ENCODE results near the gene TEX2. TPM values are rescaled to one million over a fixed set of nuclear protein-coding genes. Genes with fewer than 3 reads are reported as not detected.

The TEX2 gene
- total RNA-seq, 6 donors from 2014 or later, result 42.3 to 96.1 (median 53.4) TPM

DNA sequence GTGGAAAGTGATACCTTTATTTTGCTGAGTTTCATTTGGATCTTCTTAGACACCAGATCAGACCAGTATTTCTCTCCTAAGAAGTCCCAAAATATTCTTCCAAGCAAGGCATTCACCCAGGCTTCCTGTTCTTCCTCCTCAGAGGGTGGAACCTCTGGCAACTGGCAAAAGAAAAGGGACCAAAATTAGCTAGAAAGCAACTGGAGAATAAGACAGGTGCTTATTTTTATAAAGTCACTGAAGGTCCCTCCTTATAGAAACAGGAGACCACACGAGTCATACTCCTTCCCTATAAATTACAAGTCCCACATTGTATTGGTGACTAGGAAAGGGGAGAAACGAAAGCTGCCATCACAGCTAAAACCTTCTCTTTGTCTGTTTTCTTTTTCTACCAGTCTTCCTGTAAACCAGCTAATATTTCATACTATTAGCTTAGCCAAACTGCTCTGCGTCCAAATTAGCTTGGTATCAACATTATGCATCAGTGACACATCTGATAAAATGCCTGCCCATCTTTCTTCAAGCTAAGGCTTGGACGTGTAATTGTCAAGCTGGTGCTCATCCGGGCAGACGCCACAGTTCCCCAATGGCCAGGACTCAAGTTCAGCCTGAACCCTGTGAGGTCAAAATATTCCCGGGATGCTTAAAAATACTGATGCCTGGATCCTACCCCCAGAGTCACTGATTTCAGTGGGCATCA is 85.6 kb downstream of the TEX2 start:
- ATAC-seq (ENCODE audit: low FRiP score in 2 of 2), result no peak
- no peaks in the 10 kb centered on the region for H3K27me3 ChIP-seq
- H3K4me3 ChIP-seq, result no peak overlapping the region
- H3K9me3 ChIP-seq, result no peaks in the 10 kb centered on the region
- H3K4me1 ChIP-seq, result peaks cover 30 to 59% (median 33%) of the 10 kb centered on the region in 4 donors
- peaks cover 0 to 6% (median 3%) of the 10 kb centered on the region in 4 donors for H3K36me3 ChIP-seq
- no peak for DNase-seq
- WGBS, 2 donors, result 80 to 83% methylated on average over 7 of the region's 7 CpGs
- peak overlapping the region in 2 of 4 donors; percentile 79 to 81 for H3K27ac ChIP-seq
- TF ChIP-seq EP300 (IDR thresholded peaks at IDR 0.05) (no peak), POLR2AphosphoS5 (IDR thresholded peaks at IDR 0.05) (no peak), POLR2A (IDR thresholded peaks at IDR 0.05) (no peak)
- TF ChIP-seq, protein P1, sequence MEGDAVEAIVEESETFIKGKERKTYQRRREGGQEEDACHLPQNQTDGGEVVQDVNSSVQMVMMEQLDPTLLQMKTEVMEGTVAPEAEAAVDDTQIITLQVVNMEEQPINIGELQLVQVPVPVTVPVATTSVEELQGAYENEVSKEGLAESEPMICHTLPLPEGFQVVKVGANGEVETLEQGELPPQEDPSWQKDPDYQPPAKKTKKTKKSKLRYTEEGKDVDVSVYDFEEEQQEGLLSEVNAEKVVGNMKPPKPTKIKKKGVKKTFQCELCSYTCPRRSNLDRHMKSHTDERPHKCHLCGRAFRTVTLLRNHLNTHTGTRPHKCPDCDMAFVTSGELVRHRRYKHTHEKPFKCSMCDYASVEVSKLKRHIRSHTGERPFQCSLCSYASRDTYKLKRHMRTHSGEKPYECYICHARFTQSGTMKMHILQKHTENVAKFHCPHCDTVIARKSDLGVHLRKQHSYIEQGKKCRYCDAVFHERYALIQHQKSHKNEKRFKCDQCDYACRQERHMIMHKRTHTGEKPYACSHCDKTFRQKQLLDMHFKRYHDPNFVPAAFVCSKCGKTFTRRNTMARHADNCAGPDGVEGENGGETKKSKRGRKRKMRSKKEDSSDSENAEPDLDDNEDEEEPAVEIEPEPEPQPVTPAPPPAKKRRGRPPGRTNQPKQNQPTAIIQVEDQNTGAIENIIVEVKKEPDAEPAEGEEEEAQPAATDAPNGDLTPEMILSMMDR (IDR thresholded peaks at IDR 0.05), result no peak

DNA sequence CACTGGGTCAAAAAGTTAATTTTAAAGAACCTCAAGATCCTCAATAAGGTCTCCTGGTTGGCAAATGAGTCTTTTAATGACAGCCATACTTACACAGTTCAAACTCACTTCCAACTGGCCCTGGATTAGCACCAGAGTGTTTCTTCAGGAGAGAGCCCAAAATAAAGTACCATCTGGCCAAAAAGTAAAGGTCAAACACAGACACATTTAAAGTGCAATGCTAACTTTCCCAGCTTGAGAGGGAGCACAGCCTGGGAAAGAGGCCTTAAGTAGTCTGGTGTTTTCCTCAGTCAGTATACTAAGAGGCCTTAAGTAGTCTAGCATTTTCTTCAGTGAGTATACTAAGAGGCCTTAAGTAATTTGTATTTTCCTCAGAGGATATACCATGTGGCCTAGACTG is 86.5 kb downstream of the TEX2 start:
- DNase-seq (no peak), ATAC-seq (ENCODE audit: low FRiP score in 2 of 2) (no peak)
- H3K27ac ChIP-seq, result peak overlapping the region; percentile 58 to 81 (median 72)
- H3K27me3 ChIP-seq, result no peaks in the 10 kb centered on the region
- TF ChIP-seq, protein P1 (IDR thresholded peaks at IDR 0.05), result no peak
- TF ChIP-seq EP300 (IDR thresholded peaks at IDR 0.05) (no peak), POLR2AphosphoS5 (IDR thresholded peaks at IDR 0.05) (peak in 1 of 2 donors; percentile 11)
- peaks cover 0 to 10% (median 3%) of the 10 kb centered on the region in 4 donors for H3K36me3 ChIP-seq
- H3K4me3 ChIP-seq, result no peak overlapping the region
- no peaks in the 10 kb centered on the region for H3K9me3 ChIP-seq
- peaks cover 30 to 61% (median 33%) of the 10 kb centered on the region in 4 donors for H3K4me1 ChIP-seq

DNA sequence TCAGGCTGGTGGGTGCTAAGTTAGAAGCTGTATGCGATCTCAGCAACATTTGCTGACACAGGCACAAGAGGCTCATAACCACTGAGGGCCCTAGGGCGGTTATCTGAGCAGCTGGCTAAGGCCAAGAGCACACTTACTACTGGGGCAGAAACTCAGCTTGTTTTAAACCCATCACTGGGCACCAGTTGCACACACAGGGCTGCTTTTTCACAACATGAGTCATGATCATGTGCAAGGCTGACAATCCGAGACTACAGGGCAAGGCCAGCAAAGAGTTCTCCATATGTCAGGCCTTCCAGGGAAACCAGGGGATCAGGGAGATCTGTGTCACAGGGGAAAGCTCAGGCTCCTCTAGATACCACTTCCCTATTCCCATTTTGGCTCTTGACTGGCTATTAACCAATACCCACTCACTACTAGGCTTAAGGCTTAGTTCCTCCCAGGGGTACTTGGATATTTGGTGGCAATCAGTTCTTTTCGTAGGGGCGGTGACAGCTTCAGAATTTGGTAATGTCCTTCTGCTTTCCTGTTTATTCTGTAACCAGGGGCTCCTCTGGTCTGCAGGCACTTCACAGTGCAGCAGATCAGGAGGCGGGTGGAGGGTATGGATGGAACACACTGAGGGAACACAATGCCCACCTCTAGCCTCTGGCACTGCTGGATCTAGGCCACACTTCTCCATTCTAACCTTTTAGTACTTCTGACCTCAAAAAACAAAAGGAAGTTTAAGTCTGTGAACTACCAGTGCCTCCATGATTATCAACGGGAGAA is 88.2 kb downstream of the TEX2 start:
- DNase-seq (peak in 1 of 2 donors; percentile 74), ATAC-seq (ENCODE audit: low FRiP score in 2 of 2) (peak; percentile 77 to 89)
- H3K36me3 ChIP-seq, result peaks cover 0 to 23% (median 6%) of the 10 kb centered on the region in 4 donors
- no peaks in the 10 kb centered on the region for H3K27me3 ChIP-seq
- H3K9me3 ChIP-seq, result no peaks in the 10 kb centered on the region
- peak overlapping the region; percentile 64 to 81 (median 76) for H3K27ac ChIP-seq
- TF ChIP-seq POLR2AphosphoS5 (IDR thresholded peaks at IDR 0.05) (peak; percentile 40 to 42), EP300 (IDR thresholded peaks at IDR 0.05) (peak in 2 of 4 donors; percentile 3 to 50), POLR2A (IDR thresholded peaks at IDR 0.05) (peak in 2 of 4 donors; percentile 11 to 71)
- TF ChIP-seq, protein P1 (IDR thresholded peaks at IDR 0.05), result no peak
- no peak overlapping the region for H3K4me3 ChIP-seq
- peaks cover 29 to 59% (median 33%) of the 10 kb centered on the region in 4 donors for H3K4me1 ChIP-seq
- 69 to 81% methylated on average over 7 of the region's 7 CpGs for WGBS, 2 donors

DNA sequence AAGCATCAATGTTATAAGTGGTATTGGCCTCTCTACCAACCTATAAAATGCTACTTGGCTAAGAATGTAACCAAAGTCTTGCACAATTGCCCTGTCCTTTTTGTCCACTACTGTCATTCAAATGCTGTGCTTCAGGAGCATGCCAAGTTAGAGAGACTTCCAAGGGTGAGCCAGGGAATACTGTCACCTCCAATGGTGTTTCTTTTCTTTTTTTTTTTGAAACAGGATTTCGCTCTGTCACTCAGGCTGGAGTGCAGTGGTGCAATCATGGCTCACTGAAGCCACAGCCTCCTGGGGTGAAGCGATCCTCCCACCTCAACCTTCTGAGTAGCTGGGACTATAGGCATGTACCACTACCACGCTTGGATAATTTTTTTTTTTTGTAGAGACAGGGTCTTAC is 89.4 kb downstream of the TEX2 start:
- Histone ChIP-seq H3K4me3 (no peak overlapping the region), H3K36me3 (peaks cover 0 to 26% (median 6%) of the 10 kb centered on the region in 4 donors), H3K9me3 (no peaks in the 10 kb centered on the region), H3K27me3 (no peaks in the 10 kb centered on the region), H3K27ac (peak overlapping the region; percentile 64 to 81 (median 76)), H3K4me1 (peaks cover 24 to 56% (median 33%) of the 10 kb centered on the region in 4 donors)
- DNase-seq, result no peak
- TF ChIP-seq POLR2AphosphoS5 (IDR thresholded peaks at IDR 0.05), result no peak
- TF ChIP-seq, protein P1 (IDR thresholded peaks at IDR 0.05), result no peak
- no peak for TF ChIP-seq EP300 (IDR thresholded peaks at IDR 0.05)
- no peak for ATAC-seq (ENCODE audit: low FRiP score in 2 of 2)
- WGBS, 2 donors, result 73 to 91% methylated on average over 3 of the region's 3 CpGs
